IgD-negative memory B cell (primary cell): ENCODE measurements around the gene PTPRU. TPM values are rescaled to one million over a fixed set of nuclear protein-coding genes. Genes with fewer than 3 reads are reported as not detected.

Source experiments
- H3K27ac Mint-ChIP-seq, 3 donors: one replicate each; pipeline ENCODE4 v1.8.0; 2020 to 2022; ENCODE audit warnings: mild to moderate bottlenecking in 3 of 3, mixed read lengths in 3 of 3, moderate library complexity in 1 of 3
- H3K27me3 Mint-ChIP-seq: one replicate; pipeline ENCODE4 v1.8.0; 2021; ENCODE audit warnings: mixed read lengths
- H3K36me3 Mint-ChIP-seq: one replicate; pipeline ENCODE4 v1.8.0; 2020; ENCODE audit warnings: mild to moderate bottlenecking, mixed read lengths
- H3K4me1 Mint-ChIP-seq, 3 donors: one replicate each; pipeline ENCODE4 v1.8.0; 2020 to 2022; ENCODE audit warnings: mixed read lengths in 3 of 3, mild to moderate bottlenecking in 1 of 3
- H3K4me3 Mint-ChIP-seq, 4 donors: one replicate each; pipeline ENCODE4 v1.8.0; 2020 to 2022; ENCODE audit warnings: mild to moderate bottlenecking in 4 of 4, mixed read lengths in 4 of 4, moderate library complexity in 3 of 4
- H3K9me3 Mint-ChIP-seq, 3 donors: one replicate each; pipeline ENCODE4 v1.8.0; 2020 to 2021; ENCODE audit warnings: mixed read lengths in 3 of 3, mild to moderate bottlenecking in 1 of 3
- polyA plus RNA-seq: library from polyadenylated mRNA; unstranded; fragments of 300-500 nt; fragmentation: Illumina TruSeq; gene quantifications from one replicate; pipeline ENCODE4 v1.2.3, GENCODE V29; 2021

PTPRU gene
- polyA plus RNA-seq, 1 donor from 2014 or later: not detected

DNA sequence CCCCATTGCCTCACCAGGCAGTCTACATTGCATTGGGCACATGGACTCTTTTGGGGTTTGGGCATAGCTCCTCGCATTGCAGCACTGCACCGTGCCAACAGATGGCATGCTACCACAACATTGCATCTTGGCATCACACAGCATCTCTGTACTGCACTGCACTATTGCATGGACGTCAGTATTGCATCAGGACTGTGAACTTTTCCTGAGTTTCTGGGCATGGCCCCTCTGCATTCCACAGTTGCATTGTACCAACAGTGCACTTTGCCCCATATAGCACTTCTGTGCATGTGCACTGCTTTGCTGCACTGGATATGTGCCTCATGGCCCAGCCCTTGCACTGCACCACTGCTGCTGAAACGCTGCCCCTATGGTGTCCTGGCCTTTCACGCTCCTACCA lies 9.6 kb downstream of the PTPRU start:
- H3K4me1 Mint-ChIP-seq: no peaks in the 10 kb centered on the region
- no peak overlapping the region for H3K27ac Mint-ChIP-seq
- H3K27me3 Mint-ChIP-seq: peaks cover 16% of the 10 kb centered on the region
- H3K36me3 Mint-ChIP-seq: no peaks in the 10 kb centered on the region
- no peaks in the 10 kb centered on the region for H3K9me3 Mint-ChIP-seq
- no peak overlapping the region for H3K4me3 Mint-ChIP-seq

DNA sequence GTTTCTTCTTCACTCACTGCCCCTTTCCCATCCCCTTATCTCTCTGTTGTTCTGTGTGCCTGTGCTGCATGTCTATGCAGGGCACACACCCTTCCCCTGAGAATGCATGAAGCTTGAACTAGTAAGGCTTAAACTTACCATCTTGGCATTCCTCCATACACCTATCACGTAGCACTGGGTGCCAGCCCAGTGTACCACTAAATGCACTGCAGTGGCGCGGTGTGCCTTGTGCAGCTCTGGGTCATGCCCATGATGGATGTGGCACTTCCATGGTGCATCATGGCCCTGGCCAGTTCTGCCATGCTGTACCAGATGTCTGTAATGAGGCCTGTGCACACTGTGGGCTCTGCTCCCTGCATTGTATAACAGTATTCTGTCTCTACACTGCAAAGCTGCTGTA lies 10.7 kb downstream of the PTPRU start:
- H3K27ac Mint-ChIP-seq: no peak overlapping the region
- no peaks in the 10 kb centered on the region for H3K36me3 Mint-ChIP-seq
- H3K4me3 Mint-ChIP-seq: no peak overlapping the region
- H3K4me1 Mint-ChIP-seq: peaks cover 0 to 1% (median 0%) of the 10 kb centered on the region in 3 donors
- peaks cover 15% of the 10 kb centered on the region for H3K27me3 Mint-ChIP-seq
- H3K9me3 Mint-ChIP-seq: no peaks in the 10 kb centered on the region

DNA sequence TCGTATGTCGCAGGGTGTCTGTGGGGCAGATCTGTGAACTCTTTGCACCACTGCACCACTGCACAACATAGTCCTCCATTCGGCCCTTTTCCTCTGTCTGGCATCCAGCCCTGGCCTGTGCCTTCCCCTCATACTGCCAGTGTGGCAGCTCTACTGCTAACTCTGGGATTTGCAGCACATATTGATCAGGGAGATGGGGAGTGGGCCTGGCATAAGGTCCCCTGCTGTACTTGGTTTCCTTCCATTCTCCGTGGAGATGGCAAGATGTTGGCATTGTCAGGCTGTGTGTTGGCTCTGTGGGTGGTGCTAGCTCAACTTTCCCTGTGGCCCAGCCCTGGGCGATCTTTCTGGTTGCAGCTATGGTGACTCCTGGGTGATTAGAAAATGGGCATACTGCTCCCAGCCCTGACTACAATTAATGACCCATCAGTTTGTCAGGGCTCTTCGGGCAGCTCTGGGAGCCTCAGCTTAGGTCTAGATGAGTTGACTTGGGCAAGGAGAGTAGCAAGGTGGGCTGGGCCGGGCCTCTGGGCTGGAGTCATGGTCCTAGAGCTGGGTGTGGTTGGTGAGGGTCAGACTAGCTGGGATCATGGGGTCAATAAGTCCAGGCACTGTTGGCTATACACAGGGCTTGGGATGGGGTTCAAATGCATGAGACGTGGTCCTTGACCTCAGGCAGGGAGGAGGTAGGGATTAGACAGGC lies 11.4 kb downstream of the PTPRU start:
- Mint-ChIP-seq H3K36me3 (no peaks in the 10 kb centered on the region), H3K27me3 (peaks cover 15% of the 10 kb centered on the region), H3K4me1 (peaks cover 0 to 1% (median 0%) of the 10 kb centered on the region in 3 donors), H3K4me3 (peak overlapping the region in 1 of 4 donors; percentile 54), H3K27ac (no peak overlapping the region), H3K9me3 (no peaks in the 10 kb centered on the region)

DNA sequence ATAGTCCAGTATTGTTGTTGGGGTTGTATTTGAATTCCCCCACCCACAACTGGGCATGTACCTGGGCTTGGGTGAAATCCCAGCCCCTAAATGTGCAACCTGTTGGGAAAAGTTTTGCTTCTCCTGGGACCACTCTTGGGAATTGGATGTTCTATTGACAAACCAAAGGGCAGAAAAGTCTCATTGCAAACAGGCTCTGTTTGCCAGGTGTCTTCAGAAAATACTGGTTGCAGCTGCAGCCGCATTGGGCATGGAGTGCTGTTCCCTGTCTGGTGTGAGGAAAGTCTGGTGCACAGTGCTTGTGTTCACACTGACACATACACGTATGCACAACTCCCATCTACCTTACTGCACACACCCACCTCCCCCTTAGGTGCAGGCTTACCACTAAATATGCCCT lies 12.1 kb downstream of the PTPRU start:
- Mint-ChIP-seq H3K4me3 (no peak overlapping the region), H3K36me3 (no peaks in the 10 kb centered on the region), H3K9me3 (no peaks in the 10 kb centered on the region), H3K27ac (no peak overlapping the region), H3K27me3 (peaks cover 15% of the 10 kb centered on the region), H3K4me1 (peaks cover 0 to 1% (median 0%) of the 10 kb centered on the region in 3 donors)

DNA sequence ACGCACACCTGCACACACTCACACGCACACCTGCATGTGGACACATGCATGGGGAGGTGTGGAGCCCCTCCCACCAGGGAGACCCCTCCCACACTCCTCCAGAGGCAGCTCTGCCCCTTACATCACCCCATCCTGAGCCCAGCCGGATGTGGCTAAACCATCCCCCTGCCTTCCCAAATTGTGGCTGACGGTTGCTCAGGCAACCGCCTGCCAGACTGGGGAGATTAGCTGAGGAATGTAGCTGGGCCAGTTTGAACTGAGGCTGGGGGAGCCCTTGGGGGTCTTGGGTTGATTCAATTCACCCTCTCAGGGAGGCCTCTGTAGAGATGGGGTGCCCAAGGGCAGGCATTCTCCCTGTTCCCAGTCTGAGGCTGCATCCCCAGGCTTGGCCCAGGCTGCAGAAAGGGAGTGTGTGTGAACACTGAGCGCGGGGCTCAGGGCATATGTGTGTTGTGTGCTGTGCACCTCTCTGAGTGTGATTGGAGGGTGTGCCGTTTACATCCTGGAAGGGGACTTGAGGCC lies 12.9 kb downstream of the PTPRU start:
- Mint-ChIP-seq H3K9me3 (no peaks in the 10 kb centered on the region), H3K27ac (no peak overlapping the region)

DNA sequence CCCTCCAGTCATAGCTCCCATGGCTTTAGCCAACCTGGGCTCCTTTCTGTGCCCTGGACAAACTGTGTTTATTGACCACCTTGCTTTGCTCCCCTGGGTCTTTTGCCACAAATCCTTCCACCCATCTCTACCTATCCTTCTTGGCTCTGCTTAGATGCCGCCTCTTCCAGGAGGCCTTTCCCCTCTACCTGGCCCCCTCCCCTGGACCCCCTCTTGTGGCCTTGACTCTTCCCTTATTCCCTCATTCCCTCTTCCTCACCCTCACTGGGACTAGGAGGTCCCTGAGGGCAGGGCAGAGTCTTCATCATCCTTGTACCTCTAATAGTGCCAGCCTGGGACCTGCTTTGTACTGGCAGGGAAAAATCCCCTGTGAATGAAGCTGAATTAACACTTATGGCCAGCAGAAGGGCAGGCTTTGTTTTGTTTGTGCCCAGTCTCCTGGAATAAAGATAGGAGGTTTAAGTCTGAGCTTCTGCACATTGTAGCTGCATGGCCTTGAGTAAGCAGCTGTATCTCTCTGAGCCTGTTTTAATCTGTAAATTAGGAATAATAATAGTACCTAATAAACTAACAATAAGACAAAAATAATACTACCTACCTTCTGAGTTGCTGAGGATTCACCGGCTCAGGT lies 13.7 kb downstream of the PTPRU start:
- Mint-ChIP-seq H3K4me3 (no peak overlapping the region), H3K36me3 (no peaks in the 10 kb centered on the region), H3K27me3 (peaks cover 15% of the 10 kb centered on the region), H3K9me3 (no peaks in the 10 kb centered on the region), H3K4me1 (peaks cover 0 to 1% (median 0%) of the 10 kb centered on the region in 3 donors), H3K27ac (no peak overlapping the region)

More for the DNA sequence above, 12.9 kb downstream of the PTPRU start:
- peaks cover 0 to 1% (median 0%) of the 10 kb centered on the region in 3 donors for H3K4me1 Mint-ChIP-seq
- peaks cover 15% of the 10 kb centered on the region for H3K27me3 Mint-ChIP-seq
- H3K4me3 Mint-ChIP-seq: no peak overlapping the region
- no peaks in the 10 kb centered on the region for H3K36me3 Mint-ChIP-seq

DNA sequence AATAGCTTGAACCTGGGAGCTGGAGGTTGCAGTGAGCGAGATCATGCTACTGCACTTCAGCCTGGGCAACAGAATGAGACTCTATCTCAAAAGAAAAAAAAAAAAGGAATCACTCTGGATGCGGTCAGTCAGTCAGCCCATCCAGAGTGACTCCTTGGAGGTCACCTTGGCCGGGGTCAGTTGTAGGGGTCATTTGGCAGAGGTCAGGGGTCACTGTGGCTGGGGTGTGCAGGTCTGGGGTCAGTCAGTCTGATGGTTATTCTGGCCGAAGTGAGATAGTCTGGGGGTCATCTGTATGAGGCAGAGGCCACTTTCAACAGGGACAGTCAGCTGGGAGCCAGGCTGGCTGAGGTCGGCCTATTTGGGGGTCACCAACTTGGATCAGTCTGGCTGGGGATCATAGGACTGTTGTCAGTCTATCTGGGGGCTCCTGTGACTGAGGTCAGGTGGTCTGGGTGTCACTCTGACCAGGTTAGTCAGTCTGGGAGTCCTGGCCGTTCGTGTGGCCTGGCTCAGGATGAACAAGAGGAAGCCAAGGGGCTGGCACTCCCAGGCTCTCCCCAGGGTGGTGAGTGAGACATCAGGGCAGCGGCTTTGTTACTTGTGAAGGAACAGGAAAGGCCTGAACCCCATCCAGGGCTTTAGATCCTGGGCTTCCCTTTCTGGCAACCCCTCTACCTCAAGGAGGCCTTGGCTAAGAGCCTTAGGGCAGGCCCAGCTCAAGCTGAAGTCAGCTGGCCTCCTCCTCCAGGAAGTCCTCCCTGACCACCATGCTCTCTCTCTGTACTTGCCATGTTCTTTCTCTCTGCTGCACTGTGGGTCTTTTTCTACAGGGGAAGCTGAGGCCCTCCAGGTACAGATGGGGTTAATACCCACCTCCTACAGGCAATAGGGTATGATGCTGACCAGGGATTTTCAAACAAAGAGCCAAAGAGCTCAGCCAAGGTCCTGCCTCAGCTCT lies 15.1 kb downstream of the PTPRU start:
- Mint-ChIP-seq H3K4me1 (peaks cover 0 to 1% (median 0%) of the 10 kb centered on the region in 3 donors), H3K9me3 (no peaks in the 10 kb centered on the region), H3K36me3 (no peaks in the 10 kb centered on the region), H3K27ac (no peak overlapping the region), H3K27me3 (peaks cover 15% of the 10 kb centered on the region), H3K4me3 (no peak overlapping the region)

DNA sequence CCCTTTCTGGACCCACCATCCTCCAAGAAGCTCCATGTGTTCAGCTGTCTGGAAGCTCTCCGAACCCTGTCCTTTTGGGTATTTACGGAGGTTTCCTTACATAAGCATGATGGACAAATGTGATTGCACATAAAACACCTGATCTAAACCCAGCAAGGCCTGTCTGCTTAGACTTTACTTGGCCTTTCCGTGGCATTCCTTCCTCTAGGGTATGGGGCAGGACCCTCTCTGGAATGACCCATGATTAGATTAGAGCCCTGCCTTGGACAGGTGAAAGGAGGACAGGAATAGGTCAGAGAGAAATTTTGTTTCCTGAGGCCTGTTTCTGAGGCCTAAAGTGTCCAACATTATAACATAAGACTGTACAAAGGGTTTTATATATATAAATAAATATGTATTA lies 16.9 kb downstream of the PTPRU start:
- no peaks in the 10 kb centered on the region for H3K9me3 Mint-ChIP-seq
- H3K27ac Mint-ChIP-seq: no peak overlapping the region
- peaks cover 2% of the 10 kb centered on the region for H3K36me3 Mint-ChIP-seq
- peaks cover 14% of the 10 kb centered on the region for H3K27me3 Mint-ChIP-seq
- H3K4me3 Mint-ChIP-seq: no peak overlapping the region
- H3K4me1 Mint-ChIP-seq: peaks cover 0 to 3% (median 0%) of the 10 kb centered on the region in 3 donors

DNA sequence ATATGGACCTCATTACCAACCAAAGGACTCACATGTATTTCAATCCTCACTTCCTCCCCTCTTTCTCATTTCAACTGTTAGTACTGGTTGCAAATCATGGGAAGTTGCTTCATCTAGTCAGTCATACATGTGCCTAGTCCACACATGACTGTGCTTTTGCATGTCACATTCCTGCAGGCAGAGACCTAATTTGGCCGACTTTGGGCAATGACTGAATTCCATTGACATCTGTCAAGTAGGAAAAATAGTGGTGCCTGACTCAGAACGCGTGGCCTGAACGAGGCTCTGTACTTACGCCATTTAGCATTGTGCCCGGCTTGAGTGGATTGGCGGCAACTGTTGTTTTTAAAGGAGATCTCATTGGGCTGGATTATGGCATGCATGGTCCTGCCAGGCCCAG lies 18.0 kb downstream of the PTPRU start:
- H3K36me3 Mint-ChIP-seq: peaks cover 2% of the 10 kb centered on the region
- no peak overlapping the region for H3K27ac Mint-ChIP-seq
- H3K4me1 Mint-ChIP-seq: peaks cover 0 to 5% (median 0%) of the 10 kb centered on the region in 3 donors
- no peaks in the 10 kb centered on the region for H3K9me3 Mint-ChIP-seq
- peaks cover 16% of the 10 kb centered on the region for H3K27me3 Mint-ChIP-seq
- H3K4me3 Mint-ChIP-seq: no peak overlapping the region

DNA sequence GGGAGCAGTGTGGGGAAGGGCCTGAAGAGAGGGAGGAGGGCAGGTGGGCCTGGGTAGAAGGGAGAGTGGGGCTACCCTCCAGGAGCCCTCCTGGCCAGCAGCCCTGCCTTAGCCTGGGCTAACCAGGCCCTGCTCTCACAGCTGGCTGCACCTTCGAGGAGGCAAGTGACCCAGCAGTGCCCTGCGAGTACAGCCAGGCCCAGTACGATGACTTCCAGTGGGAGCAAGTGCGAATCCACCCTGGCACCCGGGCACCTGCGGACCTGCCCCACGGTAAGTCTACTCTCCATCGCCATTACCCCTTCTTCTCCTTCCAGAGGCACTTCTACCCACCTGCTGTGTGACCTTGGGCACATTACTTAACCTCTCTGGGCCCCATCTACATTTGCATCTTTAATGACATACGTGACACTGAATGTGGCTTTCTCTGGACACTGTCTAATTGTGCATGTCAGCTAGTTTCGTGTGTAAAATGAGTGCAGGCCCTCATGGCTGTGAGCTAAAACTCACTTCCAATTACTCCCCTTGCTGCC lies 18.9 kb downstream of the PTPRU start:
- peaks cover 2% of the 10 kb centered on the region for H3K36me3 Mint-ChIP-seq
- peaks cover 0 to 5% (median 1%) of the 10 kb centered on the region in 3 donors for H3K4me1 Mint-ChIP-seq
- no peak overlapping the region for H3K4me3 Mint-ChIP-seq
- H3K27ac Mint-ChIP-seq: no peak overlapping the region
- peaks cover 18% of the 10 kb centered on the region for H3K27me3 Mint-ChIP-seq
- H3K9me3 Mint-ChIP-seq: no peaks in the 10 kb centered on the region

DNA sequence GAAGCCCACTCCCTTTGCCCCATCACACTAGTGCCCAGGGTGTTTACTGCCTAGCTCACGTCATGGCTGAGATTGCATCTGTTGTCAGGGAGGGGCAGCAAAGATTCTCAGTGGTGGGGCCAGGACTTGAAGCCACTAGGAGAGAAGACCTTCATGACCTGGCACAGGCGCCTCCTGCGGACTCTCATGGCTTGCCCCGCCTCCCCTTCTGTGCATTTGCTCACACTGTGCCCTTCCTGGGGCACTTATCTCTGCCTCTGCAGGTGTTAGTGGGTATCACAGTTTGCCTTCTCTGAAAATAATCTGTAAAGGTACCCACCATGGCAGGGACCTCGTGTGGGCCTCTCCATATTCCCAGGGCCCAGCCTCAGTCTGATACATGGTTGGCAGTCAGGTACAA lies 20.1 kb downstream of the PTPRU start:
- Mint-ChIP-seq H3K9me3 (no peaks in the 10 kb centered on the region), H3K4me1 (peaks cover 0 to 4% (median 2%) of the 10 kb centered on the region in 3 donors), H3K36me3 (peaks cover 2% of the 10 kb centered on the region), H3K27me3 (peaks cover 24% of the 10 kb centered on the region), H3K4me3 (no peak overlapping the region), H3K27ac (no peak overlapping the region)

DNA sequence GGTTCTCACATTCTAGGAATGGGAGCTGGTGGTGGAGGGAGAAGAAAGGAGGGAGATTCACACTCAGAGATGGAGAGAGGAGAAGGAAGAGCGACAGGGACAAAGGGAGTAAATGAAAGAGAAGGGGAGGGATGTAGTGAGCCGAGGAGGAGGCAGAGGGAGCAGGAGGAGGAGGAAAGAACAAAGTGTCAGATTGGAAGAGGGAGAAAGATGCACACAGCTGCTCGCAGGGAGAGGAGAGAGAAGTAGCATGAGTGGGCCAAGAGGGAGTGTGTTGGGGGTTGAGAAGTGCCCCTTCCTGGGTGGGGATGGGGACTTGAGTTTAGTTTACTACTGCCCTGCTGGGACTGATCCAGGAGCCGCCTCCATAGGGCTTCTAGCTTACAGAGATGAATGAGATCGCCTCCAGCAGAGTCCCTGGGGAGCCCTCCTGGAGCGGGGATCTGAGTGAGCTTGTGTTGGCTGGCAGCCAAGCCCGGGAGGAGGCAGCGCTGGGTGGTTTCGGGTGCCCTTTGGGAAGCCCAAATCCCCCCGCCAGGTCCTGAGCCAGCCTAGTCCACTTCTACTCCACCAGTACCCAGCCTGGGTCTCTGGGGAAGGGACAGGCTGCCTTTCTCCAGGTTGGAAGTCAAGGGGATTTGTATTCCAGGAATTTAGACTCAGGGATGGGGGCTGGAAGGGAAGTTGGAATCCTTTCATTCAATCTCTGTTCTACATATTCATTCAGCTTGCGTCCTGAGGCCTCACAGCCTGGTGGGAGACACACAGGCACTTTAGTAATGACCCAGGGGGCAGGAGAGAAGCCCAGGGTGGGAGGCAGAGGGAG lies 20.9 kb downstream of the PTPRU start:
- Mint-ChIP-seq H3K27ac (no peak overlapping the region), H3K4me3 (no peak overlapping the region), H3K36me3 (peaks cover 2% of the 10 kb centered on the region), H3K27me3 (peaks cover 29% of the 10 kb centered on the region), H3K9me3 (no peaks in the 10 kb centered on the region), H3K4me1 (peaks cover 0 to 4% (median 2%) of the 10 kb centered on the region in 3 donors)

DNA sequence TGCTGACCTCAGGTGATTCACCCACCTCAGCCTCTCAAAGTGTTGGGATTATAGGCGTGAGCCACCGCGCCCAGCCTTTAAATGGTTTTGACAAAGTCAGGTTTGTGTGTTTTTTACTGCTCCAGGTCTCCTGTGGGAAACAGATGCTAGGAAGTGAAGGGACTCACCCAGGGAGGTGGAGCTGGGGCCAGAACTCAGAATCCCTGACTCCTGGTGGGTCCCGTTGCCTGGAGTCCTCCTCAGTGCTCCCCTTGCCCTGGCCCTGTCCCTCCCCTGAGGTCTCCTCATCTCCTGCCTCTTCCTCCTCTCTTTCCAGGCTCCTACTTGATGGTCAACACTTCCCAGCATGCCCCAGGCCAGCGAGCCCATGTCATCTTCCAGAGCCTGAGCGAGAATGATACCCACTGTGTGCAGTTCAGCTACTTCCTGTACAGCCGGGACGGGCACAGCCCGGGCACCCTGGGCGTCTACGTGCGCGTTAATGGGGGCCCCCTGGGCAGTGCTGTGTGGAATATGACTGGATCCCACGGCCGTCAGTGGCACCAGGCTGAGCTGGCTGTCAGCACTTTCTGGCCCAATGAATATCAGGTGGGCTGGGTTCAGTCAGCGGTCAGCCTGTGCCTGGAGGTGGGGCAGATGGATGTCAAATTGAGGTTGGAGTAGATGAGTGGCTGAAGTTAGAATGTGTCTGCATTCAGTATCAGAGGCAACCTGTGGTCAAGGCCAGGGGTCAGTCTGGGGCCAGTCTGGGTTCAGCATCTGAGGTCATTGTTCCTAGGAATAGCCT lies 22.1 kb downstream of the PTPRU start:
- Mint-ChIP-seq H3K36me3 (peaks cover 2% of the 10 kb centered on the region), H3K27me3 (peaks cover 32% of the 10 kb centered on the region), H3K4me3 (peak overlapping the region in 3 of 4 donors; percentile 25 to 81 (median 47)), H3K27ac (no peak overlapping the region), H3K9me3 (no peaks in the 10 kb centered on the region), H3K4me1 (peaks cover 0 to 4% (median 2%) of the 10 kb centered on the region in 3 donors)
